Measurements from ENCODE around the gene UBA6. TPM values are rescaled to one million over a fixed set of nuclear protein-coding genes. Genes with fewer than 3 reads are reported as not detected.
"Not testable (repeated sequence)": the region's sequence is repeated elsewhere in the genome, so short reads cannot be mapped to it uniquely, and the experiment has no call there.

The UBA6 gene
- total RNA-seq, 1 donor from 2014 or later: 90.0 TPM

GRCh38 chr4:67714248-67714583 lies 13.3 kb upstream of the UBA6 start:
- no peak for DNase-seq (ENCODE audit: low read depth, low spot score)

GRCh38 chr4:67713529-67714247 lies 12.7 kb upstream of the UBA6 start:
- DNase-seq (ENCODE audit: low read depth, low spot score): no peak

GRCh38 chr4:67712650-67713528 lies 11.9 kb upstream of the UBA6 start:
- DNase-seq (ENCODE audit: low read depth, low spot score): no peak

- no peak for DNase-seq (ENCODE audit: low read depth, low spot score)
Measured at GRCh38 chr4:67712000-67712625, 11.2 kb upstream of the UBA6 start.

GRCh38 chr4:67706682-67707081 lies 5.7 kb upstream of the UBA6 start:
- DNase-seq (ENCODE audit: low read depth, low spot score): not testable (repeated sequence)

GRCh38 chr4:67704843-67705242 lies 3.9 kb upstream of the UBA6 start:
- no peak for DNase-seq (ENCODE audit: low read depth, low spot score)

- DNase-seq (ENCODE audit: low read depth, low spot score): no peak
Measured at GRCh38 chr4:67702166-67702565, 1.2 kb upstream of the UBA6 start.

- no peak for DNase-seq (ENCODE audit: low read depth, low spot score)
Measured at GRCh38 chr4:67701517-67701850, 529 bp upstream of the UBA6 start.

GRCh38 chr4:67700116-67700737 lies 728 bp downstream of the UBA6 start:
- no peak for DNase-seq (ENCODE audit: low read depth, low spot score)

GRCh38 chr4:67699603-67700002 lies 1.4 kb downstream of the UBA6 start:
- DNase-seq (ENCODE audit: low read depth, low spot score): no peak

GRCh38 chr4:67697860-67698687 lies 2.9 kb downstream of the UBA6 start:
- no peak for DNase-seq (ENCODE audit: low read depth, low spot score)

- DNase-seq (ENCODE audit: low read depth, low spot score): no peak
Measured at GRCh38 chr4:67696061-67696460, 4.9 kb downstream of the UBA6 start.

GRCh38 chr4:67694662-67695061 lies 6.3 kb downstream of the UBA6 start:
- no peak for DNase-seq (ENCODE audit: low read depth, low spot score)

- DNase-seq (ENCODE audit: low read depth, low spot score): no peak
Measured at GRCh38 chr4:67691328-67691727, 9.6 kb downstream of the UBA6 start.

GRCh38 chr4:67687636-67688035 lies 13.3 kb downstream of the UBA6 start:
- no peak for DNase-seq (ENCODE audit: low read depth, low spot score)

- no peak for DNase-seq (ENCODE audit: low read depth, low spot score)
Measured at GRCh38 chr4:67685532-67685859, 15.5 kb downstream of the UBA6 start.

GRCh38 chr4:67684839-67685531 lies 16.0 kb downstream of the UBA6 start:
- no peak for DNase-seq (ENCODE audit: low read depth, low spot score)

- no peak for DNase-seq (ENCODE audit: low read depth, low spot score)
Measured at GRCh38 chr4:67682266-67682665, 18.7 kb downstream of the UBA6 start.

GRCh38 chr4:67680581-67681222 lies 20.3 kb downstream of the UBA6 start:
- no peak for DNase-seq (ENCODE audit: low read depth, low spot score)

- no peak for DNase-seq (ENCODE audit: low read depth, low spot score)
Measured at GRCh38 chr4:67678612-67679011, 22.3 kb downstream of the UBA6 start.

All from pulmonary artery endothelial cell (primary cell).